SU-DHL-6 (cell line): Measurements from ENCODE around the gene NSUN7.

Experiments used
- H2AFZ ChIP-seq: fragments of 200-600 bp; sonication (generic); 2 replicates; pipeline ENCODE4 v1.6.1; 2014; ENCODE audit warnings: low read depth, mild to moderate bottlenecking, moderate library complexity, mixed read lengths, antibody characterized with exemption, low read length; ENCODE audit not compliant: severe bottlenecking
- H3F3A ChIP-seq: fragments of 200-600 bp; shearing (Covaris generic); 2 replicates; pipeline ENCODE4 v1.6.0; 2016; ENCODE audit warnings: antibody characterized with exemption, mild to moderate bottlenecking; ENCODE audit not compliant: insufficient read depth
- H3K27ac ChIP-seq: fragments of 200-600 bp; sonication (generic); 2 replicates; pipeline ENCODE4 v1.5.1; 2016; ENCODE audit warnings: low read depth, mild to moderate bottlenecking, low read length, moderate library complexity, mixed read lengths
- H3K27me3 ChIP-seq: fragments of 200-600 bp; sonication (generic), shearing (Covaris generic); 2 replicates; pipeline ENCODE4 v1.6.0; 2014; ENCODE audit warnings: mild to moderate bottlenecking, low read length
- H3K36me3 ChIP-seq: fragments of 200-600 bp; sonication (generic); 2 replicates; pipeline ENCODE4 v1.6.1; 2014; ENCODE audit warnings: mild to moderate bottlenecking, low read length, mixed read lengths
- H3K4me2 ChIP-seq: fragments of 300-600, 200-600 bp; shearing (Covaris generic), sonication (generic); 2 replicates; pipeline ENCODE4 v1.6.0; 2014; ENCODE audit warnings: low read length, low read depth, mild to moderate bottlenecking; ENCODE audit not compliant: poor library complexity, severe bottlenecking
- H3K4me3 ChIP-seq: fragments of 200-600 bp; sonication (generic); 2 replicates; pipeline ENCODE4 v1.5.1; 2014; ENCODE audit warnings: antibody characterized with exemption, low read length, mild to moderate bottlenecking, mixed read lengths; ENCODE audit not compliant: insufficient read depth, poor library complexity, severe bottlenecking
- H3K79me2 ChIP-seq: fragments of 200-600 bp; sonication (generic); 2 replicates; pipeline ENCODE4 v1.6.1; 2014; ENCODE audit warnings: mild to moderate bottlenecking, low read length, moderate library complexity; ENCODE audit not compliant: insufficient read depth
- H3K9ac ChIP-seq: fragments of 200-600 bp; sonication (generic); 2 replicates; pipeline ENCODE4 v1.7.0; 2014; ENCODE audit warnings: mild to moderate bottlenecking, low read length
- H3K9me2 ChIP-seq: fragments of 200-600 bp; sonication (generic); replicated peaks from 2 replicates; pipeline ENCODE4 v1.6.1; 2014; ENCODE audit warnings: low read length; ENCODE audit not compliant: insufficient read depth
- H3K9me3 ChIP-seq: fragments of 200-600 bp; sonication (generic); 2 replicates; pipeline ENCODE4 v1.6.1; 2014; ENCODE audit warnings: low read length, mixed read lengths; ENCODE audit not compliant: insufficient read depth
- H4K20me1 ChIP-seq: fragments of 200-600 bp; sonication (generic); 2 replicates; pipeline ENCODE4 v1.6.1; 2014; ENCODE audit warnings: low read depth, mild to moderate bottlenecking, antibody characterized with exemption, low read length, moderate library complexity, mixed read lengths
- EZH2phosphoT487 ChIP-seq: fragments of 200-600 bp; sonication (generic), shearing (Covaris generic); conservative IDR thresholded peaks from 2 replicates; pipeline ENCODE4 v1.6.1; 2018; ENCODE audit warnings: mild to moderate bottlenecking, antibody characterized with exemption, low read length, moderate library complexity, mixed read lengths
- TF ChIP-seq, protein P1 (sequence below): fragments of 200-600 bp; sonication (generic); IDR thresholded peaks from one replicate; pipeline ENCODE4 v1.5.1; 2017; ENCODE audit warnings: antibody characterized with exemption, mild to moderate bottlenecking, low read length, moderate library complexity; ENCODE audit not compliant: insufficient read depth, poor library complexity, severe bottlenecking

Gene NSUN7

GRCh38 chr4:40789771-40790170, 40.0 kb downstream of the NSUN7 start:
- no peak overlapping the region for H3K9ac ChIP-seq
- no peaks in the 10 kb centered on the region for H3K36me3 ChIP-seq
- no peaks in the 10 kb centered on the region for H4K20me1 ChIP-seq
- H3K79me2 ChIP-seq, result no peaks in the 10 kb centered on the region
- H3K27ac ChIP-seq, result no peak overlapping the region
- no peaks in the 10 kb centered on the region for H3K9me2 ChIP-seq
- H3K4me3 ChIP-seq, result no peak overlapping the region
- H3K4me2 ChIP-seq, result no peak overlapping the region
- no peak overlapping the region for H2AFZ ChIP-seq
- H3K9me3 ChIP-seq, result no peaks in the 10 kb centered on the region
- no peaks in the 10 kb centered on the region for H3K27me3 ChIP-seq
- H3F3A ChIP-seq, result no peaks in the 10 kb centered on the region
- no peak for TF ChIP-seq EZH2phosphoT487
- TF ChIP-seq, protein P1, sequence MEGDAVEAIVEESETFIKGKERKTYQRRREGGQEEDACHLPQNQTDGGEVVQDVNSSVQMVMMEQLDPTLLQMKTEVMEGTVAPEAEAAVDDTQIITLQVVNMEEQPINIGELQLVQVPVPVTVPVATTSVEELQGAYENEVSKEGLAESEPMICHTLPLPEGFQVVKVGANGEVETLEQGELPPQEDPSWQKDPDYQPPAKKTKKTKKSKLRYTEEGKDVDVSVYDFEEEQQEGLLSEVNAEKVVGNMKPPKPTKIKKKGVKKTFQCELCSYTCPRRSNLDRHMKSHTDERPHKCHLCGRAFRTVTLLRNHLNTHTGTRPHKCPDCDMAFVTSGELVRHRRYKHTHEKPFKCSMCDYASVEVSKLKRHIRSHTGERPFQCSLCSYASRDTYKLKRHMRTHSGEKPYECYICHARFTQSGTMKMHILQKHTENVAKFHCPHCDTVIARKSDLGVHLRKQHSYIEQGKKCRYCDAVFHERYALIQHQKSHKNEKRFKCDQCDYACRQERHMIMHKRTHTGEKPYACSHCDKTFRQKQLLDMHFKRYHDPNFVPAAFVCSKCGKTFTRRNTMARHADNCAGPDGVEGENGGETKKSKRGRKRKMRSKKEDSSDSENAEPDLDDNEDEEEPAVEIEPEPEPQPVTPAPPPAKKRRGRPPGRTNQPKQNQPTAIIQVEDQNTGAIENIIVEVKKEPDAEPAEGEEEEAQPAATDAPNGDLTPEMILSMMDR, result no peak

- H3K4me3 ChIP-seq, result no peak overlapping the region
- TF ChIP-seq, protein P1, result no peak
- TF ChIP-seq EZH2phosphoT487, result no peak
- no peaks in the 10 kb centered on the region for H3K9me3 ChIP-seq
- H3K27me3 ChIP-seq, result no peaks in the 10 kb centered on the region
- H3F3A ChIP-seq, result no peaks in the 10 kb centered on the region
- no peak overlapping the region for H3K4me2 ChIP-seq
- no peaks in the 10 kb centered on the region for H3K79me2 ChIP-seq
- H3K9ac ChIP-seq, result no peak overlapping the region
- no peak overlapping the region for H3K27ac ChIP-seq
- no peak overlapping the region for H2AFZ ChIP-seq
- H4K20me1 ChIP-seq, result no peaks in the 10 kb centered on the region
- H3K36me3 ChIP-seq, result no peaks in the 10 kb centered on the region
- no peaks in the 10 kb centered on the region for H3K9me2 ChIP-seq
Measured at GRCh38 chr4:40800064-40800463, 50.3 kb downstream of the NSUN7 start.

DNA sequence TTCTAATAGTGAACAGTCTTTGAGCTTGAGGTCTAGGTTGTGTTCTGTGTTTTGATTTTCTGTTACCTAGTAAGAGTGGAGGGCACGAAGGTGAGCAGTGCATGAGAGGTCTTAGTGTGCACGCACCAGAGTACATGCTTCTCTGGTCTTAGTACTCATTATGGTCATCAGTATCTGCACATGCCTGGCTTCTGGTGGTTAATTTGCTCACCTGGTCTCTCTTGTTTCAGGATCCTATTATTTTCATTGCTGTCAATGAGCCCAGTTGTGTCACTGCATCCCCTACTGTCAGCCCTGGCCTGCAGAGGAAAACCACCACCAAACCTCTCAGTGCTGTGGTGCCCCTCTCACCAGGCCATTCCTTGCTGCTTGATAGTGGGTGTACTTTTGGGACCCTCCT, 54.8 kb downstream of the NSUN7 start:
- no peaks in the 10 kb centered on the region for H3K9me2 ChIP-seq
- H3K36me3 ChIP-seq, result no peaks in the 10 kb centered on the region
- H4K20me1 ChIP-seq, result no peaks in the 10 kb centered on the region
- H3K4me2 ChIP-seq, result no peak overlapping the region
- H3F3A ChIP-seq, result no peaks in the 10 kb centered on the region
- no peak overlapping the region for H3K27ac ChIP-seq
- no peak overlapping the region for H3K9ac ChIP-seq
- H3K79me2 ChIP-seq, result no peaks in the 10 kb centered on the region
- H2AFZ ChIP-seq, result no peak overlapping the region
- H3K27me3 ChIP-seq, result no peaks in the 10 kb centered on the region
- H3K9me3 ChIP-seq, result no peaks in the 10 kb centered on the region
- TF ChIP-seq, protein P1, result no peak
- no peak for TF ChIP-seq EZH2phosphoT487
- no peak overlapping the region for H3K4me3 ChIP-seq

DNA sequence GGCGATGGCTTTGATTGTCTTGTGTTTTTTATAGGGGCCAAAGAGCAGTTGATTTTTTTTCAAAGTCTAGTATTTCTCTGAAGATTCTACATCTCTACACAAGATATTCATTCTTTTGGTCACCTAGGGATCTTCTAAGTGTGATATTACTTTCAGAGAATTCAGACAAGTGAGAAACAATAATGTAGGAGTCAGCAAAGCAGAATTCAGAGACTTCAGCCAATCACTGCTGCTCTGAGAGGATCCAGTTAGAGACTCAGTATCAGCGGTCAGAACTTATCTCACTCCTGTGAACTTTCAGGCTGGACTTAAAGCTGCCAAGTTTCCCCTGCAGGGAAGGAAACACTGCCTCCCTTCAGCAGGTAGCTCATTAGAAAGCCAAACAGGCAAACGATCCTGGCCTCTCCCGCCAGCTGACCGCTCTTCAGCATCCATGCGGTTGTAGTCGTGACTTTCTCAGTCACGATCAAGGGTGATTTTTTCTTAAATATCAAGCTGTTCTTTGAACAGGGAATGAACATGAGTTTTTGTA, 59.2 kb downstream of the NSUN7 start:
- Histone ChIP-seq H3F3A (no peaks in the 10 kb centered on the region), H3K27me3 (no peaks in the 10 kb centered on the region), H4K20me1 (no peaks in the 10 kb centered on the region), H3K4me3 (no peak overlapping the region), H3K4me2 (no peak overlapping the region), H3K9me2 (no peaks in the 10 kb centered on the region), H3K9me3 (no peaks in the 10 kb centered on the region), H3K27ac (no peak overlapping the region), H2AFZ (no peak overlapping the region), H3K36me3 (no peaks in the 10 kb centered on the region), H3K79me2 (no peaks in the 10 kb centered on the region), H3K9ac (no peak overlapping the region)
- no peak for TF ChIP-seq EZH2phosphoT487
- TF ChIP-seq, protein P1, result no peak
